ENCODE measurements around the gene REC8. TPM values are rescaled to one million over a fixed set of nuclear protein-coding genes. Genes with fewer than 3 reads are reported as not detected.

REC8 gene
- total and polyA plus RNA-seq, 2 of the 13 experiments (the other 11 are each of a cell fraction or from before 2014, with no cell fraction given): 3.4 to 14.7 TPM

DNA sequence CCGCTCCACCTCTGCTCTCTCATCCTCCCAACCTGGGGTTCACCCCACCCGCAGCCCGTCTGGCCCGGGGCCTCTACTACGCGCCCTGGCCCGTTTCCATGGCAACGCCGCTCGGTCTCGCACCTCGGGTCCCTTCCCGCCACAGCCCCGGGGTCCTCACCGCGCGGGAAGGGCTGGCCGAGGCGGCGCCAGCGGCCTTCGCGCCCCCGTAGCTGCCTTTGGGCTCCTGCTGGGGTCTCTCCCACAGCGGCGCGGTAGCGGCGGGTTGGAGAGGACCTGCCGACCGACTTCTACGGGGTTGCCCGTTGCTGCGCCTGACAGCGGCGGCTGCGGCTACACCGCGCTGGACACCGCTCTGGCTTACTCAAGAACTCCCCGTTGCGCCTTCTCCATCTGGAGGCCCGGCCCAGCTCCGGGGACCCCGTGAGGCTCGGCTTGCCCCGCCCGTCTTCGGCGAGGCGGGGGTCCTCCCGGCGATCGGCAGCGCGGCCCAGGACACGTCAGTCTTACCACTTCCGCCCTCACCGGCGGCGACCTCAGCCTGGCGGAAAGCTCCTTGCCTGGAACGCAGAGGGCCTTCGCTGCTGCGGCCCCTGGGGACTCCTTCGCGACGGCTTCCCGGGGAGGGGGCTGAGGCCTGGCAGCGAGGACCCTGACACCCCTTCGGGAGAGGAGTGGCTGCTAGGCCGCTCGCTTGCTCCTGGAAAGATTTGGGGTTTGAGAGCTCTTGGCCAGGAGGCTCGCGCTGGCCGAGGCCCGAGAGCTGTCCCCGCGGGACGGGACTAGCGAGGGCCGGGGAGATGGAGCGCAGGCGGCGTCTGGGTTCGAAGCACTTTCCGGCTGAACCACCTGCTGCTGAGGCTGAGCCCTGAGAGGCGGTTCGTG is 23.5 kb downstream of the REC8 start, which contains the start of gene TM9SF1 (continued):
- TF ChIP-seq ARID4A (CRISPR knock-in tag; IDR thresholded peaks at IDR 0.05; ENCODE audit: borderline replicate concordance): peak; percentile 100
- no peak; the same call in 1 of the 2 replicates for TF ChIP-seq DNMT3B (CRISPR knock-in tag; conservative IDR thresholded peaks at IDR 0.05)
- TF ChIP-seq ZNF180 (CRISPR knock-in tag; IDR thresholded peaks at IDR 0.05; ENCODE audit: borderline replicate concordance, low read depth): peak; percentile 88; the same call in 1 of the 2 replicates
- TF ChIP-seq MAF1 (CRISPR knock-in tag; IDR thresholded peaks at IDR 0.05; ENCODE audit: borderline replicate concordance): peak; percentile 90
- peak; percentile 94; the same call in 1 of the 2 replicates for TF ChIP-seq ZNF256 (CRISPR knock-in tag; conservative IDR thresholded peaks at IDR 0.05)
- peak; percentile 83 for TF ChIP-seq CBX1 (IDR thresholded peaks at IDR 0.05; ENCODE audit: low read depth)
- peak; percentile 99 for TF ChIP-seq SMAD3 (CRISPR knock-in tag; IDR thresholded peaks at IDR 0.05)
- peak; percentile 99 for TF ChIP-seq TRAFD1 (CRISPR knock-in tag; IDR thresholded peaks at IDR 0.05; ENCODE audit: borderline replicate concordance)
- TF ChIP-seq ZMYM4 (CRISPR knock-in tag; IDR thresholded peaks at IDR 0.05): peak; percentile 91
- TF ChIP-seq ZNF468 (CRISPR knock-in tag; IDR thresholded peaks at IDR 0.05): no peak
- TF ChIP-seq IKZF4 (CRISPR knock-in tag; IDR thresholded peaks at IDR 0.05; ENCODE audit: borderline replicate concordance, low read depth, not compliant biosample characterization): peak; percentile 99
- peak; percentile 92 for TF ChIP-seq TEAD3 (CRISPR knock-in tag; optimal IDR thresholded peaks at IDR 0.05; ENCODE audit: borderline replicate concordance)
- no peak for TF ChIP-seq PHF20 (CRISPR knock-in tag; IDR thresholded peaks at IDR 0.05)
- TF ChIP-seq FOXP1 (IDR thresholded peaks at IDR 0.05): no peak
- TF ChIP-seq FOXP1 (CRISPR knock-in tag; IDR thresholded peaks at IDR 0.05): peak; percentile 43
- TF ChIP-seq MYC (CRISPR knock-in tag; IDR thresholded peaks at IDR 0.05; ENCODE audit: borderline replicate concordance): peak; percentile 98
- peak; percentile 99 for TF ChIP-seq PCBP1 (IDR thresholded peaks at IDR 0.05; ENCODE audit: borderline replicate concordance, low read depth, low read length)
- no peak for TF ChIP-seq FOXA1 (IDR thresholded peaks at IDR 0.05)
- peak; percentile 5; the same call in 1 of the 2 replicates for TF ChIP-seq FOXA1 (CRISPR knock-in tag; IDR thresholded peaks at IDR 0.05)
- TF ChIP-seq, protein P1, sequence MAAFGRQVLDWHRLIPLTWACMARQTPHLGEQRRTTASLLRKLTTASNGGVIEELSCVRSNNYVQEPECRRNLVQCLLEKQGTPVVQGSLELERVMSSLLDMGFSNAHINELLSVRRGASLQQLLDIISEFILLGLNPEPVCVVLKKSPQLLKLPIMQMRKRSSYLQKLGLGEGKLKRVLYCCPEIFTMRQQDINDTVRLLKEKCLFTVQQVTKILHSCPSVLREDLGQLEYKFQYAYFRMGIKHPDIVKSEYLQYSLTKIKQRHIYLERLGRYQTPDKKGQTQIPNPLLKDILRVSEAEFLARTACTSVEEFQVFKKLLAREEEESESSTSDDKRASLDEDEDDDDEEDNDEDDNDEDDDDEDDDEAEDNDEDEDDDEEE (CRISPR knock-in tag; IDR thresholded peaks at IDR 0.05): peak; percentile 99
- TF ChIP-seq KAT2B (IDR thresholded peaks at IDR 0.05; ENCODE audit: borderline replicate concordance, low read depth, low read length): no peak
- TF ChIP-seq ZNF335 (CRISPR knock-in tag; IDR thresholded peaks at IDR 0.05): peak; percentile 100

Measured in HepG2 (cell line).